Breast epithelium (tissue), 3 donors: Measurements from ENCODE around the gene TFE3. TPM values are rescaled to one million over a fixed set of nuclear protein-coding genes. Genes with fewer than 3 reads are reported as not detected.

ENCODE experiments used
- total RNA-seq, 3 donors: library from RNA; depleted of rRNA; stranded (reverse); fragments of >200 nt; gene quantifications; one replicate each; pipeline ENCODE4 v1.1.0, GENCODE V29; 2016

Gene TFE3
- total RNA-seq, 3 donors from 2014 or later, result 44.1 to 93.3 (median 52.1) TPM

Other genes with a start within 250 kb of the TFE3 start
- gene HDAC6, start 241.3 kb downstream of the TFE3 start, total RNA-seq, result 10 to 100 TPM; 78.2 to 86.2 (median 84.3) TPM
- under 1 TPM in 1 of 3 donors, not detected in 2; 0.73 TPM for gene ERAS, start 216.8 kb downstream of the TFE3 start, total RNA-seq
- gene PCSK1N, start 207.7 kb downstream of the TFE3 start, total RNA-seq, result 1 to 10 TPM; 1.4 to 3.6 (median 2.2) TPM
- gene TIMM17B, start 145.6 kb downstream of the TFE3 start, total RNA-seq, result 10 to 100 TPM; 32.3 to 40.8 (median 35.4) TPM
- gene PQBP1, start 145.4 kb downstream of the TFE3 start, total RNA-seq, result 10 to 100 TPM; 56.0 to 71.4 (median 71.0) TPM
- gene SLC35A2, start 131.7 kb downstream of the TFE3 start, total RNA-seq, result 10 to 100 TPM; 10.9 to 17.3 (median 16.1) TPM
- 10 to 100 TPM in 1 of 3 donors, 1 to 10 TPM in 2; 5.8 to 20.3 (median 7.6) TPM for gene PIM2, start 124.3 kb downstream of the TFE3 start, total RNA-seq
- gene OTUD5, start 85.8 kb downstream of the TFE3 start, total RNA-seq, result 10 to 100 TPM; 35.8 to 37.9 (median 36.1) TPM
- 1 to 10 TPM in 1 of 3 donors, under 1 TPM in 2; 0.66 to 1.2 (median 0.96) TPM for gene KCND1, start 71.5 kb downstream of the TFE3 start, total RNA-seq
- 10 to 100 TPM; 31.4 to 47.2 (median 34.1) TPM for gene GRIPAP1, start 41.1 kb downstream of the TFE3 start, total RNA-seq
- 1 to 10 TPM in 2 of 3 donors, under 1 TPM in 1; 0.80 to 6.3 (median 4.3) TPM for gene CCDC120, start 15.6 kb upstream of the TFE3 start, total RNA-seq
- gene PRAF2, start 30.6 kb upstream of the TFE3 start, total RNA-seq, result 10 to 100 TPM in 1 of 3 donors, 1 to 10 TPM in 2; 5.9 to 18.4 (median 6.6) TPM
- gene WDR45, start 36.5 kb upstream of the TFE3 start, total RNA-seq, result 100 to 1,000 TPM in 1 of 3 donors, 10 to 100 TPM in 2; 95.7 to 134 (median 98.6) TPM
- gene GPKOW, start 80.4 kb upstream of the TFE3 start, total RNA-seq, result 10 to 100 TPM; 21.1 to 28.8 (median 27.8) TPM
- gene MAGIX, start 119.4 kb upstream of the TFE3 start, total RNA-seq, result 10 to 100 TPM in 1 of 3 donors, 1 to 10 TPM in 2; 1.3 to 12.4 (median 4.9) TPM
- 10 to 100 TPM; 23.4 to 27.9 (median 27.8) TPM for gene PLP2, start 128.5 kb upstream of the TFE3 start, total RNA-seq
- 10 to 100 TPM; 13.3 to 14.4 (median 14.0) TPM for gene PRICKLE3, start 143.0 kb upstream of the TFE3 start, total RNA-seq
- gene SYP, start 156.8 kb upstream of the TFE3 start, total RNA-seq, result 1 to 10 TPM; 1.0 to 2.7 (median 1.3) TPM
- gene CACNA1F, start 190.0 kb upstream of the TFE3 start, total RNA-seq, result 1 to 10 TPM in 1 of 3 donors, under 1 TPM in 2; 0.48 to 1.8 (median 0.66) TPM
- gene CCDC22, start 192.1 kb upstream of the TFE3 start, total RNA-seq, result 10 to 100 TPM; 12.8 to 14.5 (median 13.1) TPM
- under 1 TPM in 1 of 3 donors, not detected in 2; 0.16 TPM for gene FOXP3, start 221.4 kb upstream of the TFE3 start, total RNA-seq
- 1 to 10 TPM; 5.9 to 7.9 (median 7.2) TPM for gene PPP1R3F, start 226.4 kb upstream of the TFE3 start, total RNA-seq